Mesothelial cell of epicardium (in vitro differentiated cells): Measurements from ENCODE around the gene KRT74. TPM values are rescaled to one million over a fixed set of nuclear protein-coding genes. Genes with fewer than 3 reads are reported as not detected.

Source experiments
- DNase-seq, 2 experiments: peaks; one replicate each; pipeline ENCODE4 v3.0.0; 2021; ENCODE audit warnings: low spot score in 2 of 2; ENCODE audit not compliant: unreplicated experiment in 2 of 2
- H3K27ac Mint-ChIP-seq: 2 replicates; pipeline ENCODE4 v1.8.0; 2021; ENCODE audit warnings: mixed read lengths
- H3K27me3 Mint-ChIP-seq: 2 replicates; pipeline ENCODE4 v1.8.0; 2021; ENCODE audit warnings: low read depth, mixed read lengths
- H3K36me3 Mint-ChIP-seq: 2 replicates; pipeline ENCODE4 v1.8.0; 2021; ENCODE audit warnings: mixed read lengths
- H3K4me1 Mint-ChIP-seq: 2 replicates; pipeline ENCODE4 v1.8.0; 2021; ENCODE audit warnings: mixed read lengths
- H3K4me3 Mint-ChIP-seq: 2 replicates; pipeline ENCODE4 v1.8.0; 2021; ENCODE audit warnings: mild to moderate bottlenecking, moderate library complexity, mixed read lengths
- H3K9me3 Mint-ChIP-seq: 2 replicates; pipeline ENCODE4 v1.8.0; 2021; ENCODE audit warnings: mixed read lengths
- CTCF ChIP-seq: fragments of 200-600 bp; sonication (generic); IDR thresholded peaks from one replicate; pipeline ENCODE4 v1.5.0; 2021; ENCODE audit warnings: antibody characterized with exemption; ENCODE audit not compliant: unreplicated experiment
- total RNA-seq: library from RNA; stranded (reverse); gene quantifications from 3 replicates; pipeline ENCODE4 v1.2.1, GENCODE V29; 2021

Gene KRT74
- total RNA-seq, 1 donor from 2014 or later: not detected

- Mint-ChIP-seq H3K4me1 (peaks cover 11% of the 10 kb centered on the region), H3K4me3 (no peak overlapping the region), H3K27ac (no peak overlapping the region), H3K9me3 (no peaks in the 10 kb centered on the region), H3K27me3 (peaks cover 58% of the 10 kb centered on the region), H3K36me3 (no peaks in the 10 kb centered on the region)
- no peak for DNase-seq
- no peak for TF ChIP-seq CTCF
Observed at GRCh38 chr12:52552055-52552454, 21.6 kb downstream of the KRT74 start.

DNA sequence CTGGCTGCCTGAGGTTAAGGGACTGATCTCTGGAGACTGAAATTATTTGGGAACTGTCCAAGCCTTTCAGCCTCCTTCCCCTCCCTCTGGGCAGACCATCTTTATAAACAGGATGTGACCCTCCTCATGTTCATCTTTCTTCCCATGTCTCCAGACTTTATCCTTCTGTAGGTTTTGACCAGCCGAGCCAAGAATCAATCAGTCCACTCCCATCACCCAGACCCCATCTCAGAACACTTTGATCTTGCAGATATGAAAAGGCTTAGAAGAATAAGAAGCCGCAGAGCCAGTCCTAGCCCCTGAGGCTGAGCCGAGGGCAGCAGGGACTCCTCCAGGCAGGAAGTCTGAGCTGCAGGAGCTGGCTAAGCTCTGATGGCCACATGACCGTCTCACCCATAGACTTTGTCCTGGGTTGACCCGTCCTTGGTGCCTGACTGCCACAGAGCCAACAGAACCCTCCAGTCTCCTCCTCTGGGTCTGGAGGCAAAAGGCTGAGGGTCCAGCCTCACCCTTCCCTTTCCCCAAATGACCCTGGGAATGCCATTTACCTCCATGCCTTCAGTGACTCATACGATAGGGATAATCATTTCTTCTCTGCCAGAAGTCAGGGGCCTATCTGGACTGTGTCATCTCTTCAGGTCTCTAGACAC lies 22.3 kb downstream of the KRT74 start:
- DNase-seq: no peak
- no peaks in the 10 kb centered on the region for H3K36me3 Mint-ChIP-seq
- H3K4me1 Mint-ChIP-seq: peaks cover 11% of the 10 kb centered on the region
- H3K27ac Mint-ChIP-seq: no peak overlapping the region
- no peak for TF ChIP-seq CTCF
- no peak overlapping the region for H3K4me3 Mint-ChIP-seq
- no peaks in the 10 kb centered on the region for H3K9me3 Mint-ChIP-seq
- peaks cover 62% of the 10 kb centered on the region for H3K27me3 Mint-ChIP-seq

- no peak for DNase-seq
- TF ChIP-seq CTCF: no peak
- H3K27me3 Mint-ChIP-seq: peaks cover 43% of the 10 kb centered on the region
- H3K4me3 Mint-ChIP-seq: no peak overlapping the region
- H3K27ac Mint-ChIP-seq: no peak overlapping the region
- no peaks in the 10 kb centered on the region for H3K36me3 Mint-ChIP-seq
- no peaks in the 10 kb centered on the region for H3K9me3 Mint-ChIP-seq
- H3K4me1 Mint-ChIP-seq: peaks cover 7% of the 10 kb centered on the region
Observed at GRCh38 chr12:52546126-52546525, 27.5 kb downstream of the KRT74 start.

DNA sequence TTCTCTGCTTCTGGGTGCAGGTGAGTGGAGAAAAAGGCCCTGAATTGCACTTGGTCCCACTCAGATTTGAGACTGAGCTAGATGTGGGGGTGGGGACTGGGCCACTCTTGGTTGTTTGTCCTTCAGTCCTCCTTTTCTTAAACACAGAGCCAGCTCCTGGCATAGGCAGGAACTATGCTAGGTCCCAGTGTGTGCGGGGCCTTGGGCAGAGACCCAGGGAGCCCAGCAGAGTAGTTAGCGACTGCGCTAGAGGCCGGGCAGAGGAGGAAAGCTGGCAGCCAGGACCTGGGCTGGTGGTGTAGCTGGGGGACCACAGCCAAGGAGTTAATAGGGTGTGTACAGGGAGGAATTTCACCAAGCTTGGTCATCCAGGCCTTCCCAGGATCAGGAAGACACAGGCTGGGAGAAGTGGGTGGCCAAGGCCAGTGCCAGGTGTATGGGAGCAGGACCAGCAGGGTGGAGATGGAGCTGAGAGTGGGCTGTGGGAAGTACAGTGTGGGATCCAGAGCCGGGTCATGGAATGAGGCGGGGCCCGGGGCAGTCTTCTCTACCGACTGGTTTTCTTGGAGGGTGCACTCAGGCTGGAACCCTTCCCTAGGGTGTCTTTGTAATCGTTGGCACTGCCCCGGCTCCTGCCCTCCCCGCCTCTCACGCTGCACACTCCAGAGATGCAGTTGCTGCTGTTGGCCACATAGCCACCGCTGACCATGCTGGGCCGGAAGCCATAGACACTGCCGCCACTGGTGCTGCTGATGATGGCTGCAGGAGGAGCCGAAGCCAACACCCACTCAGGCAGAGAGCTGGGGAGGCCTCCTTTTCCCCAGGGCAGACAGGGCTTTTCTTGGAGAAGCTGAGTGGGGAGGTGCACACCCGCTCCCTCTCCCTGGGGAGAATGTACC lies 29.4 kb downstream of the KRT74 start:
- Mint-ChIP-seq H3K27ac (no peak overlapping the region), H3K27me3 (peaks cover 28% of the 10 kb centered on the region), H3K36me3 (no peaks in the 10 kb centered on the region), H3K9me3 (no peaks in the 10 kb centered on the region), H3K4me1 (peaks cover 12% of the 10 kb centered on the region), H3K4me3 (no peak overlapping the region)
- DNase-seq: no peak
- TF ChIP-seq CTCF: no peak

DNA sequence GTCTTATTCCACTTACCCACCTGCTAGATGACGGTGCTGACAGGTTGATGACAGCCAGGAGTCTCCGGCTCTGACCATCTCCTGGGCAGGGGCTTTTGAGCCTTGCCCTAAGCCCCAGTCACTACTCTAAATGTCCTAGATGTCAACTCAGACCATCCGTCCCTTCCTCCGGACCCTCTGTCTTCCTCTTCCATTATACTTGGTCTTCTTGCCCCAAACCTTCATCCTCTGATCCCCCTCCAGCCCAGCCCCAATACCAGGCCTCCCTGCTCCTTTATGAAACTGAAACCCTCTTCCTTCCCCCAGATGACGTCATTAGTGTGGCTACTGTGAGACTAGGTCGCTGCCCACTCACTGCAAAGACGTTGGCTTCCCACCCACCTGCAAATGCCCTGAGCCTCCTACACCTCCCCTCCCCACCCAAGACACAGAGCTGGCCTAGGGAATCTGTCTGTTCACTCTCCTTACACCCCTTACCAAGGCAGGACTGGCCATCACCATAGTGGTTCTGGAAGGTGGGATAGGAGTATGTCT lies 30.8 kb downstream of the KRT74 start:
- Mint-ChIP-seq H3K36me3 (no peaks in the 10 kb centered on the region), H3K27ac (no peak overlapping the region), H3K9me3 (no peaks in the 10 kb centered on the region), H3K4me1 (peaks cover 24% of the 10 kb centered on the region), H3K27me3 (peaks cover 20% of the 10 kb centered on the region), H3K4me3 (no peak overlapping the region)
- no peak for DNase-seq
- no peak for TF ChIP-seq CTCF
